GM23248 (cell line): ENCODE results near the gene KNCN.

ENCODE experiments used
- EZH2 ChIP-seq: fragments of 200-600 bp; sonication (generic); IDR thresholded peaks from 2 replicates; pipeline ENCODE4 v1.6.1; 2018; ENCODE audit warnings: antibody characterized with exemption, mild to moderate bottlenecking; ENCODE audit not compliant: insufficient read depth, poor library complexity, severe bottlenecking
- EZH2phosphoT487 ChIP-seq: fragments of 200-600 bp; sonication (generic); IDR thresholded peaks from 2 replicates; pipeline ENCODE4 v1.6.1; 2018; ENCODE audit warnings: antibody characterized with exemption, moderate library complexity, mild to moderate bottlenecking, low read depth; ENCODE audit not compliant: insufficient read depth

- TF ChIP-seq EZH2phosphoT487 (no peak), EZH2 (no peak)
These were observed 28.9 kb upstream of the KNCN start for GRCh38 chr1:46580140-46580903.
